ENCODE results near the gene SCRN3.

GRCh38 chr2:174450021-174450816 lies 54.7 kb downstream of the SCRN3 start:
- TF ChIP-seq, protein P1, sequence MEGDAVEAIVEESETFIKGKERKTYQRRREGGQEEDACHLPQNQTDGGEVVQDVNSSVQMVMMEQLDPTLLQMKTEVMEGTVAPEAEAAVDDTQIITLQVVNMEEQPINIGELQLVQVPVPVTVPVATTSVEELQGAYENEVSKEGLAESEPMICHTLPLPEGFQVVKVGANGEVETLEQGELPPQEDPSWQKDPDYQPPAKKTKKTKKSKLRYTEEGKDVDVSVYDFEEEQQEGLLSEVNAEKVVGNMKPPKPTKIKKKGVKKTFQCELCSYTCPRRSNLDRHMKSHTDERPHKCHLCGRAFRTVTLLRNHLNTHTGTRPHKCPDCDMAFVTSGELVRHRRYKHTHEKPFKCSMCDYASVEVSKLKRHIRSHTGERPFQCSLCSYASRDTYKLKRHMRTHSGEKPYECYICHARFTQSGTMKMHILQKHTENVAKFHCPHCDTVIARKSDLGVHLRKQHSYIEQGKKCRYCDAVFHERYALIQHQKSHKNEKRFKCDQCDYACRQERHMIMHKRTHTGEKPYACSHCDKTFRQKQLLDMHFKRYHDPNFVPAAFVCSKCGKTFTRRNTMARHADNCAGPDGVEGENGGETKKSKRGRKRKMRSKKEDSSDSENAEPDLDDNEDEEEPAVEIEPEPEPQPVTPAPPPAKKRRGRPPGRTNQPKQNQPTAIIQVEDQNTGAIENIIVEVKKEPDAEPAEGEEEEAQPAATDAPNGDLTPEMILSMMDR (conservative IDR thresholded peaks at IDR 0.05; ENCODE audit: low read depth in 2 of 2), result no peak
- TF ChIP-seq JUNB (IDR thresholded peaks at IDR 0.05; ENCODE audit: unreplicated experiment), result no peak
- no peak for TF ChIP-seq POLR2AphosphoS5 (IDR thresholded peaks at IDR 0.05; ENCODE audit: low read depth)
- no peak for TF ChIP-seq EZH2 (IDR thresholded peaks at IDR 0.05; ENCODE audit: low read depth, unreplicated experiment)
- TF ChIP-seq REST (IDR thresholded peaks at IDR 0.05; ENCODE audit: unreplicated experiment), result no peak
- TF ChIP-seq EZH2phosphoT487 (IDR thresholded peaks at IDR 0.05; ENCODE audit: unreplicated experiment), result no peak
